HepG2 (cell line): Measurements from ENCODE around the gene AKR1A1. TPM values are rescaled to one million over a fixed set of nuclear protein-coding genes. Genes with fewer than 3 reads are reported as not detected.

ENCODE experiments used
- ARID2 ChIP-seq: sonication (generic); formaldehyde crosslinking; IDR thresholded peaks from 2 replicates; pipeline ENCODE4 v1.8.1; 2022; ENCODE audit warnings: mild to moderate bottlenecking, missing genetic modification reagents, borderline replicate concordance
- ATM ChIP-seq: fragments of 450-650 bp; IDR thresholded peaks from 2 replicates; pipeline ENCODE4 v1.7.1; 2017; ENCODE audit warnings: mild to moderate bottlenecking, borderline replicate concordance
- CBX5 ChIP-seq: sonication (generic); formaldehyde crosslinking; IDR thresholded peaks from 2 replicates; pipeline ENCODE4 v1.4.0; 2020; ENCODE audit warnings: missing genetic modification reagents, borderline replicate concordance
- FOXK2 ChIP-seq: fragments of 450-650 bp; IDR thresholded peaks from 2 replicates; pipeline ENCODE4 v1.6.1; 2016
- GATAD1 ChIP-seq: IDR thresholded peaks from 2 replicates; pipeline ENCODE4 v1.6.1; 2016; ENCODE audit warnings: missing genetic modification reagents, missing compliant biosample characterization
- HMGXB3 ChIP-seq: sonication (generic); formaldehyde crosslinking; IDR thresholded peaks from 2 replicates; pipeline ENCODE4 v1.4.0; 2020; ENCODE audit warnings: missing genetic modification reagents, borderline replicate concordance
- HOXA5 ChIP-seq: sonication (generic); formaldehyde crosslinking; IDR thresholded peaks from 2 replicates; pipeline ENCODE4 v1.4.0; 2020; ENCODE audit warnings: missing genetic modification reagents
- ISL2 ChIP-seq: sonication (generic); formaldehyde crosslinking; IDR thresholded peaks from 2 replicates; pipeline ENCODE4 v1.5.0; 2020; ENCODE audit warnings: missing genetic modification reagents
- ISX ChIP-seq: sonication (generic); formaldehyde crosslinking; conservative IDR thresholded peaks from 2 replicates; pipeline ENCODE4 v1.5.0; 2020; ENCODE audit warnings: missing genetic modification reagents
- MEF2D ChIP-seq: sonication (generic); formaldehyde crosslinking; IDR thresholded peaks from 2 replicates; pipeline ENCODE4 v1.5.1; 2020; ENCODE audit warnings: mild to moderate bottlenecking, missing genetic modification reagents
- MYPOP ChIP-seq: sonication (generic); formaldehyde crosslinking; IDR thresholded peaks from 2 replicates; pipeline ENCODE4 v1.8.1; 2023; ENCODE audit warnings: mild to moderate bottlenecking, moderate library complexity, missing genetic modification reagents
- NFYC ChIP-seq: IDR thresholded peaks from 2 replicates; pipeline ENCODE4 v1.6.1; 2016; ENCODE audit warnings: missing genetic modification reagents, missing compliant biosample characterization
- SMARCC2 ChIP-seq: fragments of 450-650 bp; IDR thresholded peaks from 2 replicates; pipeline ENCODE4 v1.6.1; 2017; ENCODE audit warnings: antibody characterized with exemption, mild to moderate bottlenecking
- SMC3 ChIP-seq: IDR thresholded peaks from 2 replicates; pipeline ENCODE4 v1.6.1; 2011; ENCODE audit warnings: low read length, improper control_type of control experiment
- THAP11 ChIP-seq: IDR thresholded peaks from 2 replicates; pipeline ENCODE4 v1.6.1; 2016; ENCODE audit warnings: missing biosample characterization, missing genetic modification reagents
- ZFP41 ChIP-seq: sonication (generic); formaldehyde crosslinking; IDR thresholded peaks from 2 replicates; pipeline ENCODE4 v1.4.0; 2020; ENCODE audit warnings: mild to moderate bottlenecking, missing genetic modification reagents, borderline replicate concordance
- ZNF260 ChIP-seq: sonication (generic); formaldehyde crosslinking; IDR thresholded peaks from 2 replicates; pipeline ENCODE4 v1.4.0; 2020; ENCODE audit warnings: missing genetic modification reagents, low read depth, mild to moderate bottlenecking, borderline replicate concordance
- ZNF274 ChIP-seq: sonication (generic); formaldehyde crosslinking; IDR thresholded peaks from 2 replicates; pipeline ENCODE4 v1.5.1; 2020; ENCODE audit warnings: mild to moderate bottlenecking, missing genetic modification reagents
- ZNF615 ChIP-seq: sonication (generic); formaldehyde crosslinking; IDR thresholded peaks from 2 replicates; pipeline ENCODE4 v1.5.0; 2020; ENCODE audit warnings: mild to moderate bottlenecking, missing genetic modification reagents, borderline replicate concordance
- ZNF790 ChIP-seq: sonication (generic); formaldehyde crosslinking; IDR thresholded peaks from 2 replicates; pipeline ENCODE4 v1.8.0; 2022; ENCODE audit warnings: missing genetic modification reagents, mild to moderate bottlenecking, borderline replicate concordance
- polyA plus RNA-seq, 8 experiments: library from polyadenylated mRNA; depleted of rRNA in 3 of 8; stranded (reverse) in 7 of 8; unstranded in 1 of 8; fragments of >200 nt; fragmentation: Illumina TruSeq in 4 of 8; extraction: Trizol in 4 of 8; gene quantifications; 2 replicates each; pipeline versions ENCODE4 v1.2.1 to v1.2.3, GENCODE V29; 2011 to 2016; ENCODE audit warnings: low read depth in 4 of 8, missing spikeins in 1 of 8, mixed read lengths in 1 of 8; ENCODE audit not compliant: insufficient read depth in 1 of 8
- total RNA-seq, 5 experiments: library from RNA; depleted of rRNA; stranded (reverse); fragments of >200 nt; fragmentation: Illumina TruSeq; extraction: Trizol; gene quantifications; 2 replicates each; pipeline ENCODE4 v1.2.3, GENCODE V29; 2016; ENCODE audit warnings: low read depth in 1 of 5
- TF ChIP-seq, protein P1 (sequence below): sonication (generic); formaldehyde crosslinking; IDR thresholded peaks from 2 replicates; pipeline ENCODE4 v1.4.0; 2020; ENCODE audit warnings: missing genetic modification reagents
- TF ChIP-seq, protein P2 (sequence below): sonication (generic); formaldehyde crosslinking; IDR thresholded peaks from 2 replicates; pipeline ENCODE4 v1.4.0; 2020; ENCODE audit warnings: missing genetic modification reagents

AKR1A1 gene
- total and polyA plus RNA-seq, 2 of the 13 experiments (the other 11 are each of a cell fraction or from before 2014, with no cell fraction given) = 181 to 217 TPM

DNA sequence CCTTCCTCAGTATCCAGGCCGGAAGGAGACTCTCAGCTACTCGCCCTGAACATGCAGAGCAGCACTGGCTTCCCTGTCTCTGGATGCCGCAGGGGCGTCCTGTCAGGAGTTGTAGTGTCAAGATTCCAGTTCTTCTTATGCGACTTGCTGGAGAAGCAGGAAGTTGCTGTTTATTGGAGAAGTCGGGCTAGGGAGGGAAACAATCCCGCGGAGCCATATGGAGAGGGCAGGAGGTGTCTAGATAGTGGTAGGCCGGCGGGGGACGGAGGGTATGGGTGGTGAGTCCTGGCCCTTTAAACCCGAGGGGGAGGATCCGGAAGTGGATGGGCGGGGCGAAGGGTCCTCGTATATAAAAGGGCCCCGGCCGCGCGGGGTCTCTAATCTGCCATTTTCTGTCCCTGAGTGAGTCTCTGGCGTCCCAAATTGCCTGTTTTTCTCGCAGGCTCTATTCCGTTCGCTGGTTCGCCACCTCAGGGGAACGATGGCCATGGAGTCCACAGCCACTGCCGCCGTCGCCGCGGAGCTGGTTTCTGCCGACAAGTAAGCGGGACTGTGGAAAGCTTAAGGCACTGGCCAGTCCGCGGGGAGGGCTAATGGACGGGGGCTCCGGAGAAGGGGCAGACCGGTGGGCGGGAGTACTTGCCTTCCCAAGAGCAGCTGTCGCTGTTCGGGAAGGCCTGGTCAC lies 33.2 kb downstream of the AKR1A1 start, which contains the start of gene NASP (continued):
- no peak; the same call in 1 of the 2 replicates for TF ChIP-seq ZFP41 (CRISPR knock-in tag)
- no peak for TF ChIP-seq ZNF260 (CRISPR knock-in tag)
- no peak for TF ChIP-seq NFYC (CRISPR knock-in tag)
- TF ChIP-seq FOXK2 = no peak
- no peak for TF ChIP-seq CBX5
- no peak for TF ChIP-seq ZNF615 (CRISPR knock-in tag)
- no peak for TF ChIP-seq ATM
- no peak; the same call in none of the 2 replicates for TF ChIP-seq GATAD1 (CRISPR knock-in tag)
- TF ChIP-seq HMGXB3 = peak; percentile 59; the same call in 1 of the 2 replicates
- no peak; the same call in 1 of the 2 replicates for TF ChIP-seq THAP11 (CRISPR knock-in tag)
- TF ChIP-seq, protein P1, sequence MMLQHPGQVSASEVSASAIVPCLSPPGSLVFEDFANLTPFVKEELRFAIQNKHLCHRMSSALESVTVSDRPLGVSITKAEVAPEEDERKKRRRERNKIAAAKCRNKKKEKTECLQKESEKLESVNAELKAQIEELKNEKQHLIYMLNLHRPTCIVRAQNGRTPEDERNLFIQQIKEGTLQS = no peak
- TF ChIP-seq ARID2 (CRISPR knock-in tag) = no peak
- no peak for TF ChIP-seq SMARCC2
- TF ChIP-seq MEF2D (CRISPR knock-in tag) = no peak; the same call in 1 of the 2 replicates
- TF ChIP-seq, protein P2, sequence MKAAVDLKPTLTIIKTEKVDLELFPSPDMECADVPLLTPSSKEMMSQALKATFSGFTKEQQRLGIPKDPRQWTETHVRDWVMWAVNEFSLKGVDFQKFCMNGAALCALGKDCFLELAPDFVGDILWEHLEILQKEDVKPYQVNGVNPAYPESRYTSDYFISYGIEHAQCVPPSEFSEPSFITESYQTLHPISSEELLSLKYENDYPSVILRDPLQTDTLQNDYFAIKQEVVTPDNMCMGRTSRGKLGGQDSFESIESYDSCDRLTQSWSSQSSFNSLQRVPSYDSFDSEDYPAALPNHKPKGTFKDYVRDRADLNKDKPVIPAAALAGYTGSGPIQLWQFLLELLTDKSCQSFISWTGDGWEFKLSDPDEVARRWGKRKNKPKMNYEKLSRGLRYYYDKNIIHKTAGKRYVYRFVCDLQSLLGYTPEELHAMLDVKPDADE = no peak
- no peak for TF ChIP-seq MYPOP (CRISPR knock-in tag)
- TF ChIP-seq ZNF790 = no peak
- no peak for TF ChIP-seq ZNF274 (CRISPR knock-in tag)
- TF ChIP-seq SMC3 = no peak
- TF ChIP-seq ISX (CRISPR knock-in tag) = no peak
- TF ChIP-seq HOXA5 = no peak; the same call in 1 of the 2 replicates
- 0 out of 2 replicates have a peak, but pooled peaks have one; percentile 24 for TF ChIP-seq ISL2 (CRISPR knock-in tag)
